Mammary epithelial cell (primary cell): Measurements from ENCODE around the gene NLGN1.

Experiments used
- EZH2 ChIP-seq: IDR thresholded peaks from 2 replicates; pipeline ENCODE4 v1.6.1; 2012; ENCODE audit warnings: low read length, inconsistent platforms, borderline replicate concordance
- TF ChIP-seq, protein P1 (sequence below), 2 donors: IDR thresholded peaks in 1 of 2; conservative IDR thresholded peaks in 1 of 2; 2 replicates each; pipeline ENCODE4 v1.5.1; 2011 to 2012; ENCODE audit warnings: inconsistent platforms in 2 of 2, low read length in 2 of 2, mild to moderate bottlenecking in 2 of 2, control low read depth in 1 of 2, low read depth in 1 of 2; ENCODE audit not compliant: insufficient read depth in 1 of 2; ENCODE audit errors: extremely low read depth in 1 of 2

DNA sequence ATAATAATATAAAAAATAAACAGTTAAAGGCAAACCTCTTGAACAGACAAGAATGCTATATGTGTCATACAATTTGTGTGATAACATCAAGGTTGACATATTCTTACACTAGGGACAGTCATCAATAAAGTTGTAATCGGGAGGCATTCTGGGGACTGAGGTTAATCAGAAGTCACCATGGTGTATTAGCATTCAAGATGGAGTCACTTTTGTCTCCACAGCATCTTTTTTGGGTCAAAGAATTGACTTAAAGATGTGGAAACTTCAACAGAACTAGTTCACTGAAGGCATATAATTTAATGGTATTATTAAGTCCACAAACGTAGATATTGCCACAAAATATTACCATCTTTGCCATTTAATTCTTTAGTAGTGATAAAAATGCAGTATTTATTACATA, 836.0 kb downstream of the NLGN1 start:
- TF ChIP-seq, protein P1, sequence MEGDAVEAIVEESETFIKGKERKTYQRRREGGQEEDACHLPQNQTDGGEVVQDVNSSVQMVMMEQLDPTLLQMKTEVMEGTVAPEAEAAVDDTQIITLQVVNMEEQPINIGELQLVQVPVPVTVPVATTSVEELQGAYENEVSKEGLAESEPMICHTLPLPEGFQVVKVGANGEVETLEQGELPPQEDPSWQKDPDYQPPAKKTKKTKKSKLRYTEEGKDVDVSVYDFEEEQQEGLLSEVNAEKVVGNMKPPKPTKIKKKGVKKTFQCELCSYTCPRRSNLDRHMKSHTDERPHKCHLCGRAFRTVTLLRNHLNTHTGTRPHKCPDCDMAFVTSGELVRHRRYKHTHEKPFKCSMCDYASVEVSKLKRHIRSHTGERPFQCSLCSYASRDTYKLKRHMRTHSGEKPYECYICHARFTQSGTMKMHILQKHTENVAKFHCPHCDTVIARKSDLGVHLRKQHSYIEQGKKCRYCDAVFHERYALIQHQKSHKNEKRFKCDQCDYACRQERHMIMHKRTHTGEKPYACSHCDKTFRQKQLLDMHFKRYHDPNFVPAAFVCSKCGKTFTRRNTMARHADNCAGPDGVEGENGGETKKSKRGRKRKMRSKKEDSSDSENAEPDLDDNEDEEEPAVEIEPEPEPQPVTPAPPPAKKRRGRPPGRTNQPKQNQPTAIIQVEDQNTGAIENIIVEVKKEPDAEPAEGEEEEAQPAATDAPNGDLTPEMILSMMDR (conservative IDR thresholded peaks at IDR 0.05 in 1 of 2, IDR thresholded peaks at IDR 0.05 in 1 of 2; ENCODE audit: extremely low read depth in 1 of 2, insufficient read depth in 1 of 2, low read depth in 1 of 2, low read length in 2 of 2) = no peak
- no peak for TF ChIP-seq EZH2
